Measurements from ENCODE around the gene IVNS1ABP.
"Not testable (repeated sequence)": the region's sequence is repeated elsewhere in the genome, so short reads cannot be mapped to it uniquely, and the experiment has no call there.

Gene IVNS1ABP

GRCh38 chr1:185291652-185292051, 25.4 kb downstream of the IVNS1ABP start:
- no peak for DNase-seq

GRCh38 chr1:185291159-185291558, 25.9 kb downstream of the IVNS1ABP start:
- DNase-seq, result no peak

DNA sequence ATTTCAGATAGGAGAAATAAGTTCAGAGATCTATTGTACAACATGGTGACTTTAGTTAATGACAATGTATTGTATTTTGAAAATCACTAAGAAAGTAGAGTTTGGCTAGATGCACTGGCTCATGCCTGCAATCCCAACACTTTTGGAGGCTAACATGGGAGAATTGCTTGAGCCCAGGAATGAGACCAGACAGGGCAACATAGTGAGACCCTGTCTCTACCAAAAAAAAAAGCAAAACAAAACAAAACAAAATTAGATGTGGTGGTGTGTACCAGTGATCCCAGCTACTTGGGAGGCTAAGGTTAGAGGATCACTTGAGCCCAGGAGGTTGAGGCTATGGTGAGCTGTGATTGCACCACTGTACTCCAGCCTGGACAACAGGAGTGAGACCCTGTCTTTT, 27.2 kb downstream of the IVNS1ABP start:
- DNase-seq, result no peak

- DNase-seq, result no peak
Measured at GRCh38 chr1:185288435-185288834, 28.6 kb downstream of the IVNS1ABP start.

DNA sequence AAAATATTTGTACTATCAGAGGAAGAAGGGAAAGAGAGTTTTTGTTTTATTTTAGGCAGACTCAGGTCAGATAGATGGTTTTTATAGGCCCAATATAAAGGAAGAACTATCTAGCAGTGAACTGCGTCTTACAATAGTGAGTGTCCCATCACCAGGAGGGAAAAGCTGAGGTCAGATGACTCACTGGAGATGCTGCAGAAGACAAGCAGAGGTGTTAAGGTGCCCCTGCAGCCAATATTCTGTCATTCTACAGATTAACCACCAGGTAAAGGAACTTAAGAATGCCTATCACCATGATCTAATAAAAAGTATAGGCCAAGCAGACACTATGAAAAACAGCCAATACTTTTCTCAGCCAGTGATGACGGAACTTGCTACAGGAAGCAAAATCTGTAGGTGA, 29.6 kb downstream of the IVNS1ABP start:
- no peak for DNase-seq

DNA sequence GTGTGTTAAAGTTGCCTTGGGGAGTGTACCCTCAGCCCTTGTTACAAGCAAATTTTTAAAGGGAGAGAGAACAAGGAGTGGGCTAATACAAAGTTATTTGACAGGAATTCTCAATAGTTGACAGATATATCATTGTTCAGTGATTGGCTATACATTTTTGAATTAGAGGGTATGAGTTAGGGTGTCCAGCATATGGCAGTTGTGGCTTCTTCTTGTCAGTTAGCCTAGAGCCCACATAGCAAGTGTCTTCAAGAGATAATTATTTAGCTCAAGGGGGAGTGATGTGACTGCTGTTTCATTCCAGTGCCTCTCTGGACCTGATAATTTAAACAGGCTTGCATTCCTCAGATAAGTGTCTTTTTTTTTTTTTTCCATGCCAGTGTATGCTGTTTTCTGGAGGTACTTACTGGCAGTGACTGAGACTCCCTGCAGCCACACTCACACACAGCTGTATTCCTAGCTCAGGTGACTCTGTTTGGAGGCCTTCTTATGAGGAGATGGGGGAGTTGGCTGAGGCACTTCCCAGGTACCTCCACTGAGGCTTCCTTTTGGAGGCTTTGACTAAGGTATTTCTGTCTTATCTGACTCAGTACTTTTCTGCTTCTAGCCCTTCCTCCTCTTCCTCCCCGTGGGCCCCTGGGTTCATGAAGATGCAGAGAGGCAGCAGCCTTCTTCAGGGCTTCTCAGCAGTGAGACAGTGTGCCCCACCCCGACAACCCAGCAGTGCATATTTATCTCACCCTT, 32.3 kb downstream of the IVNS1ABP start:
- no peak for DNase-seq

DNA sequence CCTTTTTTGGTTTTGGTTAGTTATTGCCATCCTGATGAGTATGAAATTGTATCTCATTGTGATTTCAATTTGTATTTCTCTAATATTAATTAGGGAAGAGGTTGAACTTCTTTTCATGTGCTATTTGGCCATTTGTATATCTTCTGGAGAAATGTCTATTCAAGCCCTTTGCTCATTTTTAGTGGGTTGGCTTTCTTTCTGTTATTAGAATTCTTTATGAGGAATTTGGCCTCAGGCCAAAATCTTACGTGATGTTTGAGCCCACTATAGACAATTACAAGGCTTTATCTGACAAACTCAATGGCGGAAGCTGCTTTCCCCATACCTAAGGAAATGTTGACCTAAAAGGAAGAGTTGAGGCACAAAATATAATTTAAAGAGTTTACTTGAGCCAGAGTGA, 32.9 kb downstream of the IVNS1ABP start:
- no peak for DNase-seq

GRCh38 chr1:185281245-185281644, 35.8 kb downstream of the IVNS1ABP start:
- DNase-seq, result no peak

GRCh38 chr1:185280589-185280988, 36.5 kb downstream of the IVNS1ABP start:
- DNase-seq, result no peak

DNA sequence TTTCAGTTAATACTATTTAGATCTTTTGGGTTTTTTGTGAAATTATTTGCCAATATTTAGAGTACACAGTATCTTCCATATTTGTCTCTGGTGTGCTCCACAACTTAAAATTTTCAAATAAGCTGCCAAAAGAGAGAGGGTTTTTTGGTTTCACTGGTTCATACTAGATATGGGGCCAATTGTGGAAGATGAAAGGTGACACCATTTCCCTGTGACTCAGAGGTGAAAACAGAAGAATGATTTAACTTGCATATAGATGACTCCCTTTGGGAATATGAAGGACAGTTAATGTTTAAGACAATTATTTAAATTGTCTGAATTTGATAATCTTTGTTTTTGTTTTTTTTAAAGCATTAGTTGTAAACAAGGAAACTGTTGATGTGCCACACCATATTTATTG, 37.5 kb downstream of the IVNS1ABP start:
- no peak for DNase-seq

DNA sequence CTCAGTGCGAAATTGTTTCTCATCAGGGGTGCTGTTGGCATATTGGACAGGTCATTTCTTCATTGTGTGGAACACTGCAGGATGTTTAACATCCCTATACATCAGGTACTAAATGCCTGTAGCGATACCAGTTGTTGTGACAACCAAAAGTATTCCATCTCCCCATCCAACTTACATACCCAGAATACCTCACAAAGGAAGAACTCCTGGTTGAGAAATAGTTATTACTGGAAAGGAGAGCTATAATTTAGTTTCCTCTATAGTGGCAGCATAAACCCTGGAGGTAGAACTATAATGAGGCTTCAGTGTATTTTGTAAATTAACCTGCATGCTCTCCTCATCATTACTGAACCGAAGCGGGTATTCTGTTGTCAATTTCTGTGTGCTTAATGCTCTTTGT, 45.1 kb downstream of the IVNS1ABP start:
- DNase-seq, result peak; percentile 24 to 76

DNA sequence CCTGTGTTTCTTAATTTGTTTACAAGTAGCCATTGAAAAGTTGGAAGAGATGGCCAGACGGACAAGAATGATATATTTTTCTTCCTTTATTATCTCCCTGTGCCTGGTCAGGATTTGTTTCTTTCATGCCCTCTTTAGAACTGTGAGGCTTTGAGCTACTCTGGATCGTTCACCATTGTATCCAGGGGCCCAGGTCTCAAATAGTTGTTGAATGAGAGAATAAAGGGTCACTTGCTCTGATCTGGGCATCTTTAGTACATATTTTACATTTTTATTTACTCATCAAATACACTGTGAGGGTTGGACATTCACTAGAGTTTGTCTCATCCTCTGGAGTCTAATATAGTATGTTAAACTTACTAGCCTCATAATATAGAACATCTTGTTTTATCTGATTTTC, 48.7 kb downstream of the IVNS1ABP start:
- DNase-seq, result no peak

DNA sequence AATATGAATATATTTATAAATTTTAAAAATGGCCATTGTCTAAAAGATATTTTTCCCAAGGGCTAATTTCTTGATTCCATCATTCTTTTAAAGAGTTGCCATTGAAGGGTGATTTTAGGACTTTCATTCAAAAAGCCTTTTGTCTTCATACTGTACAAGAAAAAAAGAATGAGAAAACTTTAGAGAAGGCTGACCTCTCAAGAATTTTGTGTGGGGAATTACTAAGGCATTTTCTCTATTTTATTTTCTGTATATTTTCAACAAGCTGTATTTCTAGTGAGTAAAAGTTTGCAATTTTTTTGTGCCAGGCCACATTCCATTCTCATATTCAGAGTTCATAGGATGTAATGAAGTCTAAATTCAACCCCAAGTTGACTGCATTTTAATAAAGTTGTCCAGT, 49.3 kb downstream of the IVNS1ABP start:
- DNase-seq, result no peak

DNA sequence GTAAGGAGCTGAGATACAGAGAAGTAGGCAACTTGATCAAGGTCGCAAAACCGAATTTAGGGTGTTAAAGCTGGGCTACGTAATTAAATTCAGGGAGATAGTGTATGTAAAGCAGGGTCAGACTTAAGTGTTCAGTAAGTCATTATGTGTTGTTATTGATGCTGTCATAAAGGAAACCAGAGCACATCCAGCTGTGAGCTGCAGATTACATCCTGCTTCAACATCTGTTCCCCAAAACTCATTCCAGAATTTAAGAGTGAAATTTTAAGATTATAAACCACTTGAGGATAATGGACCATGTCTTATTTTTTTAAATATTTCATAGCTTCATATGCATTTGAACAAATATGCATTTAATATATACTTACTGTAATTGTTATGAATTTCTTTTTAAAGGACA, 49.7 kb downstream of the IVNS1ABP start:
- DNase-seq, result no peak

DNA sequence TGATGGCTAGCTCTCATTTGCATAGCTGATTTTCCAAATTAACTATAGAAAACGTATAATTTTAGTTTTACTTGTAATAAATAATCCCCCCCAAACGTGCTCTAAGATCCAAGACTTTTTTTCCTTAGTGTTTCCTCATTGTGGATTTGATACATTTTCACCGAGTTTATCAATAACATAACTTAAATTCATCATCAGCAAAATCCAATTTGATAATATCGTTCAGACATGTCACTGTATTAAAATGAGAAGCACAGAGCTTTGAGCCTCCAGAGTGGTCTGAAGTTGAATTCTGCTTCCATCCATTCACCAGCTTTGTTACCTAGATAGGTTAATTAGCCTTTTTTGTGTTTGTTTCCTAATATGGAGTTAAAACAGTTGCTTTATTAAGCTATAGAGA, 51.7 kb downstream of the IVNS1ABP start:
- no peak for DNase-seq

- DNase-seq, result no peak
Measured at GRCh38 chr1:185263780-185264179, 53.3 kb downstream of the IVNS1ABP start.

GRCh38 chr1:185263292-185263691, 53.8 kb downstream of the IVNS1ABP start:
- DNase-seq, result no peak

DNA sequence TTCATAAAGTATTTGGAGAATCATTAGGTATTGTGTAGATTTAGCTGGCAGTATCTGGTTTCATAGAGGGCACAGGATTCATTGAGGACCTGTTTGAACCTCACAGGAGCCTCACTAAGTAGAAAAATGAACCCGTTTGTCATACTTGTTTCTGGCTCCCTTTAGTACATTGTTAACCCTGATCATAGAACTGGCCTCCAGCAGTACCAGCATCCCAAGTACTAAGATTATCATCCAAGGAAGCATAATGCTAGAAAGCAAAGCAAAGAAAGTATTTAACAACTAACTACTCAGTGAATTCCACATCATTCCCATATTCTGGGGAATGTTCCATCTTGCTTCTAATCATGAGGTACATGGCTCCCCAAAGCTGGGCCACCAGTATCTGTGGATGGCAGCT, 54.9 kb downstream of the IVNS1ABP start:
- no peak for DNase-seq

DNA sequence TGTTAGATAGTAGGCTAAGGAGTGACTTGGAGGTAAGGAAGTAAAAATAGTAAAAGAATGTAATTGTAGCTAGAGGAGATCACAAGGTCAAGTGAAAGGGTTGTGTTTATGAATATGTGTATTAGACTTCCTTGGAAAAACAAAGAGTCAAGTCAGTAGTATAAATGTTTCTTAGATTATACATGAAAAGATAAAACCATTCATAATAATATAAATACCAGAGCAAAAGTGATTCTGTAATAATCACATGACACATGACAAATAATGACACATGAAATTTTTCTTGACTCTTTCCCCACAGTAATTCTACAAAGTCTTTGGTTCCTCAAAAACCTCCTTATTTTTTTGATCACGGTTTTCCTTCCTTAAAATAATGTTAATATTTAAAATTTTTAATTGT, 56.4 kb downstream of the IVNS1ABP start:
- no peak for DNase-seq

- DNase-seq, result no peak
Measured at GRCh38 chr1:185258676-185259075, 58.4 kb downstream of the IVNS1ABP start.

- no peak for DNase-seq
Measured at GRCh38 chr1:185257950-185258208, 59.2 kb downstream of the IVNS1ABP start.

DNA sequence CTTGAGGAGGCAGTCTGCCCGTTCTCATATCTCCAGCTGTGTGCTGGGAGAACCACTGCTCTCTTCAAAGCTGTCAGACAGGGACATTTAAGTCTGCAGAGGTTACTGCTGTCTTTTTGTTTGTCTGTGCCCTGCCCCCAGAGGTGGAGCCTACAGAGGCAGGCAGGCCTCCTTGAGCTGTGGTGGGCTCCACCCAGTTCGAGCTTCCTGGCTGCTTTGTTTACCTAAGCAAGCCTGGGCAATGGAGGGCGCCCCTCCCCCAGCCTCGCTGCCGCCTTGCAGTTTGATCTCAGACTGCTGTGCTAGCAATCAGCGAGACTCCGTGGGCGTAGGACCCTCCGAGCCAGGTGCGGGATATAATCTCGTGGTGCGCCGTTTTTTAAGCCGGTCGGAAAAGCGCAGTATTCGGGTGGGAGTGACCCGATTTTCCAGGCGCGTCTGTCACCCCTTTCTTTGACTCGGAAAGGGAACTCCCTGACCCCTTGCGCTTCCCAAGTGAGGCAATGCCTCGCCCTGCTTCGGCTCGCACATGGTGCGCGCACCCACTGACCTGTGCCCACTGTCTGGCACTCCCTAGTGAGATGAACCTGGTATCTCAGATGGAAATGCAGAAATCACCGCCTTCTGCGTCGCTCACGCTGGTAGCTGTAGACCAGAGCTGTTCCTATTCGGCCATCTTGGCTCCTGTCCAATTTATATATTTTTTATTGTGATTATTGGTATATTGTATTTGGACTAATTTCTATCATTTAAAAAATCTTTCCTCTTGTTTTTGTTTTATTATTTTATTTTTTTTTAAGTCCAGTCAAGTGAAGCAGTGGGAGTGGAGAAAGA, 59.7 kb downstream of the IVNS1ABP start:
- peak; percentile 3 to 11 for DNase-seq

DNA sequence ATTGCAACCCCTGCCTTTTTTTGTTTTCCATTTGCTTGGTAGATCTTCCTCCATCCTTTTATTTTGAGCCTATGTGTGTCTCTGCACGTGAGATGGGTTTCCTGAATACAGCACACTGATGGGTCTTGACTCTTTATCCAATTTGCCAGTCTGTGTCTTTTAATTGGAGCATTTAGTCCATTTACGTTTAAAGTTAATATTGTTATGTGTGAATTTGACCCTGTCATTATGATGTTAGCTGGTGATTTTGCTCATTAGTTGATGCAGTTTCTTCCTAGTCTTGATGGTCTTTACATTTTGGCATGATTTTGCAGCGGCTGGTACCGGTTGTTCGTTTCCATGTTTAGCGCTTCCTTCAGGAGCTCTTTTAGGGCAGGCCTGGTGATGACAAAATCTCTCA, 61.4 kb downstream of the IVNS1ABP start:
- DNase-seq, result not testable (repeated sequence)

GRCh38 chr1:185252404-185252803, 64.6 kb downstream of the IVNS1ABP start:
- not testable (repeated sequence) for DNase-seq

- DNase-seq, result not testable (repeated sequence)
Measured at GRCh38 chr1:185251928-185252327, 65.1 kb downstream of the IVNS1ABP start.

Measured in NCI-H2081 (cell line).